CD14-positive monocyte (primary cell): Measurements from ENCODE around the gene PDF. TPM values are rescaled to one million over a fixed set of nuclear protein-coding genes. Genes with fewer than 3 reads are reported as not detected.

Experiments used
- DNase-seq, 3 donors: peaks; one replicate each; pipeline ENCODE4 v3.0.0-alpha.2; 2011 to 2022
- H2AFZ ChIP-seq: 2 replicates; pipeline ENCODE4 v1.6.0; 2012; ENCODE audit warnings: mild to moderate bottlenecking, low read depth, low read length, inconsistent platforms; ENCODE audit not compliant: insufficient read depth, poor library complexity, severe bottlenecking
- H3K27ac ChIP-seq, 2 donors: 1 replicate in 1 of 2; 2 replicates in 1 of 2; pipeline ENCODE4 v1.5.1; 2012 to 2013; ENCODE audit warnings: low read length in 2 of 2, control low read depth in 1 of 2, inconsistent platforms in 1 of 2, low read depth in 1 of 2, mild to moderate bottlenecking in 1 of 2
- H3K27me3 ChIP-seq, 2 donors: one replicate each; pipeline versions ENCODE4 v1.6.0 to v1.6.1; 2011 to 2013; ENCODE audit warnings: low read length in 2 of 2; ENCODE audit not compliant: control insufficient read depth in 2 of 2, insufficient read depth in 2 of 2
- H3K36me3 ChIP-seq, 2 donors: replicated peaks in 1 of 2; 1 replicate in 1 of 2; 2 replicates in 1 of 2; pipeline versions ENCODE4 v1.5.1 to v1.6.1; 2012 to 2013; ENCODE audit warnings: low read length in 2 of 2, control low read depth in 1 of 2, inconsistent platforms in 1 of 2, mild to moderate bottlenecking in 1 of 2; ENCODE audit not compliant: insufficient read depth in 2 of 2, control insufficient read depth in 1 of 2
- H3K4me1 ChIP-seq, 2 donors: 1 replicate in 1 of 2; 2 replicates in 1 of 2; pipeline versions ENCODE4 v1.5.1 to v1.6.1; 2012 to 2013; ENCODE audit warnings: low read length in 2 of 2, control low read depth in 1 of 2, inconsistent platforms in 1 of 2, mild to moderate bottlenecking in 1 of 2, moderate library complexity in 1 of 2; ENCODE audit not compliant: insufficient read depth in 2 of 2, control insufficient read depth in 1 of 2
- H3K4me2 ChIP-seq: replicated peaks from 2 replicates; pipeline ENCODE3; 2012; ENCODE audit warnings: low read length, moderate library complexity, mild to moderate bottlenecking; ENCODE audit not compliant: poor library complexity, severe bottlenecking; ENCODE audit errors: extremely low read depth
- H3K4me3 ChIP-seq, 3 experiments: fragments of 200-600 bp in 1 of 3; sonication (generic) in 1 of 3; replicated peaks in 1 of 3; 1 replicate in 2 of 3; 2 replicates in 1 of 3; pipeline ENCODE4 v1.5.1; 2011 to 2013; ENCODE audit warnings: low read length in 3 of 3, mild to moderate bottlenecking in 3 of 3, control low read depth in 2 of 3, low read depth in 2 of 3, inconsistent platforms in 1 of 3, moderate library complexity in 1 of 3
- H3K79me2 ChIP-seq: 2 replicates; pipeline ENCODE4 v1.6.0; 2012; ENCODE audit warnings: mild to moderate bottlenecking, control low read depth, inconsistent platforms, low read length, moderate library complexity; ENCODE audit not compliant: insufficient read depth
- H3K9ac ChIP-seq: 2 replicates; pipeline ENCODE4 v1.6.0; 2017; ENCODE audit warnings: low read length, mild to moderate bottlenecking; ENCODE audit not compliant: insufficient read depth, poor library complexity, severe bottlenecking
- H3K9me3 ChIP-seq, 2 donors: replicated peaks in 1 of 2; 1 replicate in 1 of 2; 2 replicates in 1 of 2; pipeline versions ENCODE4 v1.5.1 to v1.6.1; 2012 to 2013; ENCODE audit warnings: low read length in 2 of 2, control low read depth in 1 of 2; ENCODE audit not compliant: control insufficient read depth in 1 of 2, insufficient read depth in 1 of 2
- H4K20me1 ChIP-seq: 2 replicates; pipeline ENCODE4 v1.6.0; 2012; ENCODE audit warnings: mild to moderate bottlenecking, low read length, control low read depth, moderate library complexity; ENCODE audit not compliant: insufficient read depth
- H3K27ac Mint-ChIP-seq, 7 donors: one replicate each; pipeline ENCODE4 v1.8.0; 2020; ENCODE audit warnings: mild to moderate bottlenecking in 7 of 7, mixed read lengths in 7 of 7, moderate library complexity in 6 of 7, inconsistent platforms in 2 of 7
- H3K27me3 Mint-ChIP-seq, 3 donors: one replicate each; pipeline ENCODE4 v1.8.0; 2021 to 2022; ENCODE audit warnings: low read depth in 3 of 3, mild to moderate bottlenecking in 3 of 3, mixed read lengths in 3 of 3, moderate library complexity in 3 of 3, inconsistent platforms in 1 of 3
- H3K36me3 Mint-ChIP-seq, 2 donors: one replicate each; pipeline ENCODE4 v1.8.0; 2020; ENCODE audit warnings: mixed read lengths in 2 of 2, inconsistent platforms in 1 of 2, mild to moderate bottlenecking in 1 of 2
- H3K4me1 Mint-ChIP-seq: one replicate; pipeline ENCODE4 v1.8.0; 2020; ENCODE audit warnings: mild to moderate bottlenecking, mixed read lengths
- H3K4me3 Mint-ChIP-seq, 2 donors: one replicate each; pipeline ENCODE4 v1.8.0; 2020; ENCODE audit warnings: mild to moderate bottlenecking in 2 of 2, mixed read lengths in 2 of 2, moderate library complexity in 1 of 2
- H3K9me3 Mint-ChIP-seq, 7 donors: one replicate each; pipeline ENCODE4 v1.8.0; 2020 to 2022; ENCODE audit warnings: mixed read lengths in 7 of 7, mild to moderate bottlenecking in 6 of 7, moderate library complexity in 6 of 7, inconsistent platforms in 2 of 7
- WGBS: methylation state at CpG from one replicate; pipeline ENCODE4 v1.1.5; 2013; ENCODE audit warnings: missing lambda C conversion rate; ENCODE audit not compliant: insufficient coverage; 5-methylcytosine and 5-hydroxymethylcytosine counted together
- intact Hi-C, 2 donors: fragments of 100-400 bp; cut with micrococcal nuclease; formaldehyde crosslinking; loops; one replicate each; pipeline versions ENCODE4 v1.15.0 to v1.15.1; 2023
- polyA plus RNA-seq, 3 donors: library from polyadenylated mRNA; depleted of rRNA in 1 of 3; unstranded in 2 of 3; stranded (reverse) in 1 of 3; fragments of 300-500 nt in 2 of 3; fragments of >200 nt in 1 of 3; fragmentation: Illumina TruSeq in 2 of 3; gene quantifications; 1 replicate in 2 of 3; 2 replicates in 1 of 3; pipeline ENCODE4 v1.2.3, GENCODE V29; 2012 to 2021
- TF ChIP-seq, protein P1 (sequence below): fragments of 200-600 bp; IDR thresholded peaks from one replicate; pipeline ENCODE4 v1.8.0; 2022; ENCODE audit warnings: antibody characterized with exemption, mild to moderate bottlenecking

The PDF gene
- polyA plus RNA-seq, 3 donors = 2.3 to 7.2 (median 4.2) TPM

DNA sequence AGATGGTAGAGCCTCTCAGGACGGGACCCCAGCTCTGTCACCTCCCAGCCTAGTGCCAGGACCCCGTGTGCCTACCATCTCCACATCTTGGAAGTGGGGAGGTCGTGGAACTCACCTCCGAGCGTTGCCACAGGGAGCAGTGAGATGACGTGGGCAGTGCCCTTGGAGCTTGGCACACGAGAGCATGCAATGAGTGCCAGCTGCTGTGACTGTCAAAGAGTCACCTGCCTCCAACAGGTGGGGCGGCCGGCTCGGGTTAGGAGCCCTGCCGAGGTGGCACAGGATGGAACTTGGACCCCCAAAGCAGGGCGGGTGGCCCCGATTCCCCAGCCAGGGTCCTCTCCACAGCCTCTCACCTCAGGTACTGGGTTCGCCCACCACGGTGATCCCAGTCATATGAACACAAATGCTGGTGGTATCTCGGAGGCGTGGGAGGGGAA is 13.8 kb downstream of the PDF start:
- Histone ChIP-seq H3K4me2 (no peak overlapping the region), H3K4me3 (no peak overlapping the region), H3K4me1 (peaks cover 8% of the 10 kb centered on the region in 2 donors), H3K27ac (peak overlapping the region in 1 of 2 donors; percentile 31), H3K79me2 (peaks cover 64% of the 10 kb centered on the region), H3K27me3 (no peaks in the 10 kb centered on the region), H4K20me1 (peaks cover 88% of the 10 kb centered on the region), H3K9ac (no peak overlapping the region), H2AFZ (no peak overlapping the region), H3K36me3 (peaks cover 68 to 86% of the 10 kb centered on the region in 2 donors), H3K9me3 (no peaks in the 10 kb centered on the region)
- H3K4me3 Mint-ChIP-seq = no peak overlapping the region
- H3K27me3 Mint-ChIP-seq = no peaks in the 10 kb centered on the region
- no peak for DNase-seq
- WGBS = 97% methylated on average over 14 of the region's 17 CpGs
- peak overlapping the region in 1 of 7 donors; percentile 63 for H3K27ac Mint-ChIP-seq
- intact Hi-C loops = loop anchor here in 1 of 2 donors (10.0 kb wide), 1 partner anchor 182 kb away; the partner anchor contains the start of genes CHTF8 and UTP4
- H3K9me3 Mint-ChIP-seq = peaks cover 0 to 2% (median 0%) of the 10 kb centered on the region in 7 donors
- H3K36me3 Mint-ChIP-seq = peaks cover 64 to 84% of the 10 kb centered on the region in 2 donors
- H3K4me1 Mint-ChIP-seq = peaks cover 9% of the 10 kb centered on the region
- TF ChIP-seq, protein P1, sequence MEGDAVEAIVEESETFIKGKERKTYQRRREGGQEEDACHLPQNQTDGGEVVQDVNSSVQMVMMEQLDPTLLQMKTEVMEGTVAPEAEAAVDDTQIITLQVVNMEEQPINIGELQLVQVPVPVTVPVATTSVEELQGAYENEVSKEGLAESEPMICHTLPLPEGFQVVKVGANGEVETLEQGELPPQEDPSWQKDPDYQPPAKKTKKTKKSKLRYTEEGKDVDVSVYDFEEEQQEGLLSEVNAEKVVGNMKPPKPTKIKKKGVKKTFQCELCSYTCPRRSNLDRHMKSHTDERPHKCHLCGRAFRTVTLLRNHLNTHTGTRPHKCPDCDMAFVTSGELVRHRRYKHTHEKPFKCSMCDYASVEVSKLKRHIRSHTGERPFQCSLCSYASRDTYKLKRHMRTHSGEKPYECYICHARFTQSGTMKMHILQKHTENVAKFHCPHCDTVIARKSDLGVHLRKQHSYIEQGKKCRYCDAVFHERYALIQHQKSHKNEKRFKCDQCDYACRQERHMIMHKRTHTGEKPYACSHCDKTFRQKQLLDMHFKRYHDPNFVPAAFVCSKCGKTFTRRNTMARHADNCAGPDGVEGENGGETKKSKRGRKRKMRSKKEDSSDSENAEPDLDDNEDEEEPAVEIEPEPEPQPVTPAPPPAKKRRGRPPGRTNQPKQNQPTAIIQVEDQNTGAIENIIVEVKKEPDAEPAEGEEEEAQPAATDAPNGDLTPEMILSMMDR = no peak

DNA sequence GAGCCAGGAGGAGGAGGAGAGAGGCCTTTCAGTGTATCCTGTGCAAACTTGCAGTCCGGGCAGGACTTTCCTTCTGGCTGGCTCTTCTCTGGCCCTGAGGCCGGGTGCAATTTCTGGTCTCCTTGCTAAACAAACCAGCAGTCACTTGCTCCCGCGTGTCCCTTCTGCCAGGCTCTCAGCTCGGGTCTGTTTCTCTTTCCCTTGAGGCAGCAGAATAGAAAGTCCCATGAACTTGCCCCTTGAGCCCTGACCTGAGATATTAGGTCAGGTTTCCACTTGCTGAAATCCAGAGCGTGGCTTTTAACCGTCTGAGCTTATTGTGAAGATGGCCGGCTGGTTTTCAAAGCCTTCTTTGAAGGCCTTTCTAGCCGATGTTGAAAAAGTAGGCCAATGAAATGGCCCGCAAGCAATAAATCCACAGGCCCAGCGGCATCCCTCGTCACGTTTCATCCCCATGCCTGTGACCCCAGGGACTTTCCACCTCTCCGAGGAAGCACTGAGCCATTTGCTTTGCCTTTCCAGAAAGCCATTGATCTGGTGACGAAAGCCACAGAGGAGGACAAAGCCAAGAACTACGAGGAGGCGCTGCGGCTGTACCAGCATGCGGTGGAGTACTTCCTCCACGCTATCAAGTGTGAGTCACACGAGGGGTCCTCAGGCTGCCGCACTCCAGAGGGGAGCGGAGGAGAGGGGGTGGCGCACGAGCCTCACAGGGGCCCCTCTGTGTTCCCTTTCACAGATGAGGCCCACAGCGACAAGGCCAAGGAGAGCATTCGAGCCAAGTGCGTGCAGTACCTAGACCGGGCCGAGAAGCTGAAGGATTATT is 14.7 kb downstream of the PDF start:
- Histone ChIP-seq H3K79me2 (peaks cover 60% of the 10 kb centered on the region), H4K20me1 (peaks cover 81% of the 10 kb centered on the region), H3K27ac (no peak overlapping the region), H2AFZ (no peak overlapping the region), H3K4me2 (no peak overlapping the region), H3K36me3 (peaks cover 58 to 77% of the 10 kb centered on the region in 2 donors), H3K4me1 (peaks cover 9% of the 10 kb centered on the region in 2 donors), H3K27me3 (no peaks in the 10 kb centered on the region), H3K9ac (no peak overlapping the region), H3K9me3 (no peaks in the 10 kb centered on the region), H3K4me3 (no peak overlapping the region)
- peaks cover 10% of the 10 kb centered on the region for H3K4me1 Mint-ChIP-seq
- peak overlapping the region in 1 of 7 donors; percentile 6 for H3K27ac Mint-ChIP-seq
- no peak overlapping the region for H3K4me3 Mint-ChIP-seq
- no peak for DNase-seq
- H3K9me3 Mint-ChIP-seq = peaks cover 0 to 2% (median 0%) of the 10 kb centered on the region in 7 donors
- peaks cover 55 to 75% of the 10 kb centered on the region in 2 donors for H3K36me3 Mint-ChIP-seq
- TF ChIP-seq, protein P1 = no peak
- no peaks in the 10 kb centered on the region for H3K27me3 Mint-ChIP-seq
- WGBS = 89% methylated on average over 27 of the region's 30 CpGs
- intact Hi-C loops = loop anchor here in 1 of 2 donors (10.0 kb wide), 1 partner anchor 181 kb away; the partner anchor contains the start of genes CHTF8 and UTP4
